ENCODE data around the gene NR5A1.

The NR5A1 gene

GRCh38 chr9:124517600-124517999 lies 10.4 kb upstream of the NR5A1 start:
- TF ChIP-seq CTCF (IDR thresholded peaks at IDR 0.05; ENCODE audit: insufficient read depth, missing control alignments): no peak
- FAIRE-seq (no peak), DNase-seq (ENCODE audit: insufficient read length, low spot score) (no peak)

GRCh38 chr9:124514874-124515273 lies 7.7 kb upstream of the NR5A1 start:
- DNase-seq (ENCODE audit: insufficient read length, low spot score) (no peak), FAIRE-seq (no peak)
- no peak for TF ChIP-seq CTCF (IDR thresholded peaks at IDR 0.05; ENCODE audit: insufficient read depth, missing control alignments)

- FAIRE-seq: no peak
- DNase-seq (ENCODE audit: insufficient read length, low spot score): no peak
Measured at GRCh38 chr9:124514125-124514524, 6.9 kb upstream of the NR5A1 start.

GRCh38 chr9:124513376-124513994 lies 6.3 kb upstream of the NR5A1 start:
- TF ChIP-seq CTCF (IDR thresholded peaks at IDR 0.05; ENCODE audit: insufficient read depth, missing control alignments): no peak
- DNase-seq (ENCODE audit: insufficient read length, low spot score) (no peak), FAIRE-seq (no peak)

More at GRCh38 chr9:124514125-124514524, 6.9 kb upstream of the NR5A1 start:
- TF ChIP-seq CTCF (IDR thresholded peaks at IDR 0.05; ENCODE audit: insufficient read depth, missing control alignments): no peak

GRCh38 chr9:124512806-124513204 lies 5.6 kb upstream of the NR5A1 start:
- TF ChIP-seq CTCF (IDR thresholded peaks at IDR 0.05; ENCODE audit: insufficient read depth, missing control alignments): no peak
- FAIRE-seq: no peak

GRCh38 chr9:124511891-124512805 lies 4.9 kb upstream of the NR5A1 start:
- DNase-seq (ENCODE audit: insufficient read length, low spot score) (no peak), FAIRE-seq (no peak)
- TF ChIP-seq CTCF (IDR thresholded peaks at IDR 0.05; ENCODE audit: insufficient read depth, missing control alignments): no peak

More at GRCh38 chr9:124512806-124513204, 5.6 kb upstream of the NR5A1 start:
- DNase-seq (ENCODE audit: insufficient read length, low spot score): no peak

- no peak for TF ChIP-seq CTCF (IDR thresholded peaks at IDR 0.05; ENCODE audit: insufficient read depth, missing control alignments)
- DNase-seq (ENCODE audit: insufficient read length, low spot score) (no peak), FAIRE-seq (no peak)
Measured at GRCh38 chr9:124511426-124511840, 4.2 kb upstream of the NR5A1 start.

All from D721Med (cell line).